HG03520 (cell line): ENCODE results near the gene PPP1R12B.
A peak's percentile ranks its signal among the peaks of the same experiment; 100 is the strongest.
"Not testable (repeated sequence)": the region's sequence is repeated elsewhere in the genome, so short reads cannot be mapped to it uniquely, and the experiment has no call there.

ENCODE experiments used
- ATAC-seq: cut with Tn5 transposase; IDR thresholded peaks from one replicate; pipeline ENCODE4 v1.9.1; 2021; ENCODE audit warnings: mild to moderate bottlenecking, moderate library complexity; ENCODE audit not compliant: unreplicated experiment

Gene PPP1R12B

DNA sequence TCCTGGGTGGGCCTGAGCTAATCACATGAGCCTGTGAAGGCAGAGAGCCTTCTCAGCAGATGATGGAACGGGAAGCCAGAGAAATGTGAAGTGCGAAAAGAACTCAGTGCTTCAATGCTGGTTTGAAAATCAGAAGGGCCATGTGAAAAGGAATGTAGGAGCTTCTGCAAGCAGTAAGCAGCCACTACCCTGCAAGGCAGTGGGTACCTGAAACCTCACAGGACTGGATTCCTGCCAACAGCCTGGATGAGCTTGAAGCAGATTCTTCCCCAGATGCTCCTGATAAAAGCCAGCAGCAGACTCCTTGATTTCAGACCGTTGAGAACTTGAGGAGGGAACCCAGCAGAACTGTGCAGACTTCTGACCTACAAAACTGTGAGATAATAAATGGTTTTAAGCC, 203.2 kb downstream of the PPP1R12B start:
- ATAC-seq: no peak

DNA sequence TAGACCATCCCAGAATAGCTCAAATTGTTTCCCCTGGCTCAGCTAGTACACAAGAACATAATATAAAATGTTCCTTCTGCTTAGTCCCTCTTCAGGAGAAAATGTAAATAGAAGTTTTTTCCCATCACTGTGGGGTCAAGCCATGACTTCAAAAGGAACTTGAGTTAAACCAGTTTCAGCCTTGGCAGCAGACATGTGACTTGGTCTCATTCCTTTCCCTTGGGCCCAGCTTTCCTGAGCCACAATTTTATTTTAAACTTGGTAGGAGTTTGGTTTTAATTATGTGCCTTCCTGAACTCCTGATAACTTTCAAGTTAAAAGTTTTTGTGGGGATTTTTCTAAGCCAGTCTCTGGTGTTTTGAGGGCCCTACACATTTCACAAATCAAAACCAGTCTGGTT, 204.1 kb downstream of the PPP1R12B start:
- ATAC-seq: not testable (repeated sequence)

DNA sequence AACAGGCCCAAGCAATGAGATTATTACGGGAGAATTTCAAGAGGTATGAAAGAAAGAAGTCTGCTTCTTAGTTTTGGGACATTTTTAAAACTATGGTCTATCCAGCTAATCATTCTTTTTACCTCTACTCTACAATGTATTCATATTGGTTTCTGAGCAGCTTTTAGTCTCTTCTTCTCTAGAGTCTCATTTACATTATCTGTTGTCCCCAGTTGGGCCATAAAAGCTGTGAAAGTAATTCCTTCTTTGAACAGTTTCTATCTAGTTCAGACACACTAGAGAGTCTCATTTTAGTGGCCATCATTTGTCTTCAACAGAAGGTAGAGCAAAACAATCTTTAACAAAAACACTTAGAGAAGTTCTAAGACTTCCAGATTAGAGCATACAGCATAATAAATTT, 204.6 kb downstream of the PPP1R12B start:
- ATAC-seq: not testable (repeated sequence)

DNA sequence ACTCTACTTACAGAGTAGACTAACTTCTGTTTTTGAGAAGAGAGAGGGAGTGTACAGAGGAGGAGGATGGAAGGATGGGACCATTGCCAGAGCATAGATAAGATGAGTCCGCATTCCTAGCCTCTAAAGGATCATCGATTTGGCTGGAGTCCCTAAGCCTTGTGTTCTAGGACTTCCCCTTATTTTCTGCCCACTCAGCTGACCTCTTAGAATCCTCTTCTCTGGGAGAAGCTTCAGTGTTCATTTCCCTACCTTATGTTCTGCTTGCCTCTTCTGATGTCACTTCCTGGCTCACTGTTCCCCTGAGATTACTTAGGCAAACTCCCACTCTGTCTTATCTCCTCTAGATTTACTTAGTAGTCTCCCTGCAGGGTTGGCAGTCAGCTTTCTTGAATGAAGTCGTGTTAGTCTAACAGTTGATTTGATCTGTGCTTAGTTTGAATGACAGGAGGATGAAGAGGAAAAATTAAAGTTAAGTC, 205.1 kb downstream of the PPP1R12B start:
- no peak for ATAC-seq

DNA sequence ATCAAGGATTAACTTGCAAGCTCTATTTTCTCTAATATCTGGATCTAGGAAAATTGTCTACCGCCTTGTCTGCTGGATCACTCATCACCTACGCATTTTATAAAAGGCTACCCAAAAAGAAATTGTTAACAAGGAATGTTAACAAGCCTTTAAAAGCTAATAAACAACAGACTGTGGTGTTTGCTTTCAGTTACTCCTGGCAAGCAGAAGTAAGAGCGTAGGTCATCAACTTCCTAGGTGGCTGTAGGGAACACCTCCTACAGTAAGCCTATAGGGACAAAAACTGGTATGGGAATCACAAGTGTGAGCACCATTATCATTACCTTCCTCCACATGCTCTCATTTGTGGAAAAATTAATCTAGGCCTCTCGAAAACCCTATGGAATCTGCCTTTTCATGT, 206.1 kb downstream of the PPP1R12B start:
- not testable (repeated sequence) for ATAC-seq

DNA sequence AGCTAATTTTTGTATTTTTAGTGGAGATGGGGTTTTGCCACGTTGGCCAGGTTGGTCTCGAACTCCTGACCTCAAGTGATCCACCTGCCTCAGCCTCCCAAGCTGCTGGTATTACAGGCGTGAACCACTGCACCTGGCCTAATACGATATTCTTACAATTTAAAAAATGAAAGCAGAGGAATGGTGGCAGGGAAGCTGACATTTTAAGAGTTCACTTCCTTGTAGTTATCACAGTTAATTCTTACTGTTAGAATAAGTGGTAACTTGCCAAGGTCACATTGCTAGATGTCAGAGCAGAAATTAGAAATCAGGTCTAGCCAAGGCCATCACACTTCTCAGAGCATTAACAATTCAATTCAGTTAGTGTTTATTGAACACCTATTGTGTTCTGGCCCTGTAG, 207.5 kb downstream of the PPP1R12B start:
- ATAC-seq: not testable (repeated sequence)

DNA sequence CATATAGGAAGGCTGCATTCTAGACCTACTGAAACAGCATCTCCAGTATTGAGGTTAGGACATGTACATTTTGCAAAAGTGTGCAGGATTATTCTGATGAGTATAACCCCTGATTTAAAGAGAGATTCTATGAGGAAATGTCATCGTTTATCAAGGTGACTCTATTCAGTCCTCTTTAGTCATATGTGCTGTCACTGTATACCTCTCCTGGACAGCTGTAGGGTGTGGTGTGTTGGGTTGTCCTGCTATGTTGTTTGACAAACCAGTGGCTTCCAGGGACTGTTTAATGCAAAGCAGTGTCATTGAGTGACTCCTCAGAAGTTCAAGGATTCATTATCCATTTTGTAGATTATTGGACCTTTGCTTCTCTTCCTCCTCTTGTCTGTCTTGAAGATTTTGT, 209.2 kb downstream of the PPP1R12B start:
- ATAC-seq: not testable (repeated sequence)

DNA sequence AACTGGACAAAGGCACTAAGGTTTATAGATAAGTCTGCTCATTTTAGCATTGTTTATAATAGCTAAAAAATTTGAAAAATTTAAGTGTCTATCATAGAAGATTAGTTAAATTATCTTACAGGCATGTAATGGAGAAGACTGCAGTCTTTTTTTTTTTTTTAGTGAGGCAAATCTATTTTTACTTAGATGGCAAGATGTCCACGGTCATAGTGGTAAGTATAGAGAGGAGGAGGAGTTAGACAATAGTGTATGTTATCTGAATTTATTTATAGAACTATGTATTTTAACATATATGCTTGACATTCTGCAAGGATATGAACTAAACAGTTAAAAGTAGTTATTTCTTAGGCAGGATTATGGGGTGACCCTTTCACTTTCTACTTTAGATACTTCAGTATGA, 212.7 kb downstream of the PPP1R12B start:
- ATAC-seq: no peak

DNA sequence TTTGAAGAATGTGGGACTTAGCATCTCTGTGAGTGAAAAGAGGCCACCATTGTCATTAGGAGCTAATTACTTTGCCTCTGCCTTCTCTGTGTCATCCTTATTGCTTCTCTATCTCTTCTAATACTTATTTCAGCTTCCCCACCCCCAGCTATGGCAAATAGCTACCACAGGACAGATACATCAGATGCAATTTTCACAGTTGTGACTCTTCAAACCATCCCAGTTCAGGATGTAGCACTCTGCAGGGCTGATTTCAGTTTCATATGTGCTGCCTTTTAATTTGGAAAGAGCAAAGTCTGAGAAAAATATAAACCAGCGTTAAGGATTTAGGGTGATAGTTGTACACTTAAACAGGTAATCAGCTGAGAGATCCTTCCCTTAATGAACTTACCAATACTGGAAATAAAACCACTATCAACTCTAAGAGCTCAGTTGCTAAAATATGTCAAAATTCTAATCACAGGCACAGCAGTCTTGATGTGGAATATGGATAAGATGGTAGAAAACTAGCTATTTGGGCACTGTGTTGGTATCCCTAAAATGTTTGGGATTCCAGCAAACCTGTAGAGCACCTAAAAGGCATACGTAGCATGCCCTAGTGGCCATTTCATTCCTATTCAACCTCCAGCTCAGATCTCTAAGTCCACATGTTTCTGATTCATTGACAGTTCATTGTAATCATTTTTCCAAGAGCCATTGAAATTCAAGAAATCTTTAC, 213.4 kb downstream of the PPP1R12B start:
- ATAC-seq: no peak

DNA sequence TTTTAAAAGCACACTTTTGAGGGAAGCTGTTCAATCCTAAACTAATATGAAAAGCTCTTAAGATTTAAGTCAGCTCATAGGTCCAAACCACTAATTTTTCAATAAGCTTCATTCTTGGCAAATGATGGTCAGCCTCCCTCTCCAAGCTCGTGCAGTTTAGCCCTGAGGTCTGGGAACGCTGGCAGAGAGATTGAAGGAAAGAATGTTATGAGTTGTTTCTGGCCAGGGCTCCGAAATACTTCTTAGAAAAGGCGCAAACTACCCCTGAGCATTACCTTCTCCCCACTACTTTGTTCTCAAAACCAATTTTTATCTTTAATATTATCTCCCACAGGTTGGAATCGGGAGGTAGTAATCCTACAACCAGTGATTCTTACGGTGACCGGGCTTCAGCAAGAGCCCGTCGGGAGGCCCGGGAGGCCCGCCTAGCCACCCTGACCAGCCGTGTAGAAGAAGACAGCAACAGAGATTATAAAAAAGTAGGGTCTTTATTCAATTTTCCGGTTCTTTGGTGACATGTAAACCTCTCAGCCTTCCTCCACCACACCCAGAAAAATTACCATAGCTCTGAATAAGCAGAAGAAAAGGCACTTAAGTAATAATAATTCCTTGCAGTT, 214.1 kb downstream of the PPP1R12B start:
- no peak for ATAC-seq

DNA sequence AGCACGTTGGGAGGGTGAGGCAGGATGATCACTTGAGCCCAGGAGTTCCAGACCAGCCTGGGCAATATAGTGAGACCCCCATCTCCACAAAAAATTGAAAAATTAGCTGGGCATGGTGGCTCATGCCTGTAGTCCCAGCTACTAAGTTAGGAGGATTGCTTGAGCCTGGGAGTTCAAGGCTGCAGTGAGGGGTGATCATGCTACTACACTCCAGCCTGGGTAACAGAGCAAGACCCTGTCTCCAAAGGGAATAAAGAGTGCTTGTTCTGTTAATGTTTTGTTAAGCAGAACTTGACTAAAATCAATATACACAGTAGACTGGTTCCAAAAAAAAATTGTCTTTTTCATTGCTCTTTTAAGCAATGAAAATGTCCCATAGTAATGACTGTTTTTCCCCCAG, 215.3 kb downstream of the PPP1R12B start:
- no peak for ATAC-seq

DNA sequence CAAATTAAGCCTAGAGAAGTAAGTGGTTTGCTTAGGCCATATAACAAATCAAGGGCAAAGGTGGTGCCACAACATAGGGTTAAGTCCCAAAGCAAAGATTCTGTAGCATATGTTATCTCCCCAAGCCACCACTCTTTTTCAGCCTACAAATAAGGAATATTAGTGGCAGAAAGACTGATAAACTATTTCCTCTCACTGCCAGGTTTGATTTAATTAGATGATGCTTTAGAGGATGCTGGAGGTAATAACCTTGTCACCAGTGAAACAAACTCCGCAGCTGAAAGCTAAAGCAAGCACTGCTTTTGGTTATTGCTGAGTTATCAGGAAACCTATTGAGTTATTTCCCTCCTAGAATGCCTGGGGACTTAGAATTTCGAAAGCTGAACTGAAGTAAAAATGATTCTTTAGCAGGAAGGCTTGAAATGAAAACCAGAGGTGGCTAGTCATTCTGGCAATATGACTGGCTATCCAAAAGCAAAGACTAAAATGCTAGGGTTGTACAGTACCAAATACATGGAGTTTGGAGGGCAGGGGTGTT, 216.5 kb downstream of the PPP1R12B start:
- no peak for ATAC-seq

DNA sequence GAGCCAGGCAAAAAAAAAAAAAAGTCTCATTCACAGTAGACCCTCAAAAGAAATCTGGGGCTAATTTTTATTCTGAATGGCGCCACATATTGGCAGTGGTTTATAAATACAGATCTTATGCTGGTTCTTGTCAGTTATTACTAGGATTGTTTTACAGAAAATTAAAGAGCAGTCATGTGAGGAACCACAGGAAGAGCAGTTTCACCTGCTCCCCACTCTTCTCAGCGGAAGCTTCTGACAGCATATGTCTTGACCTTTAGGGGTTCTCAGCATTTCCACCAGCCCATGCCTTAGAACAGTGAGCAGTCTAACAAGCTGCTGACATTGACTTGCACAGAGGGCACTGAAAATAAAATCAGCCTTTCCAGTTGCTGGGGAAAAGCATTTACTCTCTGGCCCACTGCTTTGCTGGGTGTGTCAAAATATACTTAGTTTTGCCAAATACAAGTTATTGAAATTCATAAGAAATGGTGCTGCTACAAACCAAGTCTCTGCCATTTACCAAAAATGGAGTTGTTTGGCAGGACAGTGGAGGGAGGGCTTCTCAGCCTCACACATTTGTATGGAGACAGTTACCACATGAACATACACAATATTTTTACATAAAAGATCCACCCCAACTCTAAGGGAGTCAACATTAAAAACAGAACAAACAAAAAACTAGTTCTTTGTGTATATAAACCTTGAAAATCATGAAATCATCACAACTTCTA, 217.5 kb downstream of the PPP1R12B start:
- ATAC-seq: peak; percentile 71

DNA sequence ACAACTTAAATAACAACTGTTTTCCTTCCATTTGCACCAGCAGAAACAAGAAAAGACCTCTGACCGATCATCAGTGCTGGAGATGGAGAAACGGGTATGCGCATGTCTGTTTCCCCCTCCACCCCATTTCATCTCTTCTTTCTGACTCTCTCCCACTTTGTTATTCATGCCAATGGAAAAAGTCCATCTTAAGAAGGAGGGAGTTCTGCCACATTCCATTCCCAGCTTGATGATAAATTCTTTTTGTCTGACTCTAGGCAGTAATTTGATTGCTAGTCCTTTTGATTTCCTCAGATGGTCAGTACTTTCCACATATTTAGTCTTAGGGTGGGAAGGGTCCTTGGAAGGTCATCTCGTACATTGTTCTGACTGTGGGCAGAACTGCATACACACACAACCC, 219.2 kb downstream of the PPP1R12B start:
- ATAC-seq: no peak

DNA sequence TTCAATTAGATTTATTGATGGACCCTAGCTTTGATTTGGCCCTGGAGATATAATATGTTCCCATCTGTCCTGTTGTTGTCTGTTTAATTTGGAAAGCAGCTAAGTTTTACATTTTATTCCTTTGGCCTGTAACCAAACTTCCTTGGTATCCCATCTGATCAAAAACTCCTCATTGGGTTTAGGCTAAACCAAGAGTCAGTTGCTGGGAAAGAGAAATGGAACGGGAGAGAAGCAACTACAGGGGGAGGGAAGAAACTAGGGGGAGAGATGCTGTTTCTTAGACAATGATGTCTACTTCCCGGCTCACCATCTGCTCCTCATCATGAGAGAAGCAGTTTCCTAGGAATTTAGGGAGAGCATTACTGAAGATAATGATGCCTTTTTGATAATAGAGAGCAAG, 219.9 kb downstream of the PPP1R12B start:
- ATAC-seq: no peak

DNA sequence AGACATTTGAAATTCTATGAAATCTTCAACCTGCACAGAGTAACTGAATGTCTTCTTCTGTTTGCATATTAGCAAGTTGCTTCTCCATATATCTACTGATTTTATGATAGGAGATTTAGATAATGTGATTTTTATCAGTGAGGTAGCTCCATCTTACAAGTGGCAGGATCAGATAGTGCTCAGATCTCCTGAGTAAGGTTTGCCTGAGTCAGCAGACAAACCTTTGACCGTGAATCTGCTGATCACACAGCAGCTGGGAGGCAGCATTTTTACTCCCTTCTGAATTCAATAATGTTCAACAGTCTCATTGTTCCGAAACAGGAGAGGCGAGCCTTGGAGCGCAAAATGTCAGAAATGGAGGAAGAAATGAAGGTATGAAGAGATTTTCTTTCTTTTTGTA, 220.3 kb downstream of the PPP1R12B start:
- no peak for ATAC-seq

DNA sequence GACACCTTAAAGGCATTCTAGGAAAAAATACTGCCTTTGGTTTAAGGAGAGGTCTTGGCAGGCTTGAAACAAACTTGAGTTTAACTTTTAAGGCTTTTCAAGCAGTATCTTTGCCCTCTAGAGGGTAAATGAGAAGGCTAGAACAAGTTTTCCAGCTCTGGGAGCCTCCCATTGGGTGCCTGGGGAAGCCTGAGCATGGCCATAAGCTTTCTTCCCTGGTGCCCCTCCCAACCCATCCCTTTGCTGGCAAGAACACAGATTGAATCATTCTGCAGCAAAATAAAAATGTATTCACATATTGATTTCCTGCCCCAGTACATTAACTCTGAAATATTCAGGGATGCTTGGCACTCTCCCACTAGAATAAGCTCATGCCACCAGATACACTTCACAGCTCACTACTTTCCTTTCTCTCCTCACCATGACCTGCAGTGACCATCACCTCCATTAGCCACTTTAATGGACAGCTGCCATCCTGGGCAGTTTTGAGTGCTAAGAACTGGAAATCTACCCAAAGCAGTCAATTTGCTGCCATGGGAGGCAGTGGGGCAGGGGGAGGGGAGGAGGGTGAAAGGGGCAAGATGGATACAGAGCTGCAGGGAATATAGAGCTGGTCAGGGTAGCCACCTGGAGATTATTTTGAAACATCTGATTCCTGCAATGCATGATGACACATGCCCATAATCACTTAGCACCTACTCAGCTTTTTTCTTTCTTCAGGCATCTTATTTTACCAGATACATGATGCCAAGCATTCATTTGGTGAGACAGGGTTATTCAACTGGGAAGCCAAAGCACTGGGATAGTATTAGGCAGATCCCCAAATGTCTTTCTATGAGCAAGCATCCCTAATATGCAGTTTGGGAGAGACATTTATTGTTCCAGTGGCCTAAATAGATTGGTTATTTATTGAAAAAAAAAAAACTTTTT, 221.2 kb downstream of the PPP1R12B start:
- no peak for ATAC-seq

DNA sequence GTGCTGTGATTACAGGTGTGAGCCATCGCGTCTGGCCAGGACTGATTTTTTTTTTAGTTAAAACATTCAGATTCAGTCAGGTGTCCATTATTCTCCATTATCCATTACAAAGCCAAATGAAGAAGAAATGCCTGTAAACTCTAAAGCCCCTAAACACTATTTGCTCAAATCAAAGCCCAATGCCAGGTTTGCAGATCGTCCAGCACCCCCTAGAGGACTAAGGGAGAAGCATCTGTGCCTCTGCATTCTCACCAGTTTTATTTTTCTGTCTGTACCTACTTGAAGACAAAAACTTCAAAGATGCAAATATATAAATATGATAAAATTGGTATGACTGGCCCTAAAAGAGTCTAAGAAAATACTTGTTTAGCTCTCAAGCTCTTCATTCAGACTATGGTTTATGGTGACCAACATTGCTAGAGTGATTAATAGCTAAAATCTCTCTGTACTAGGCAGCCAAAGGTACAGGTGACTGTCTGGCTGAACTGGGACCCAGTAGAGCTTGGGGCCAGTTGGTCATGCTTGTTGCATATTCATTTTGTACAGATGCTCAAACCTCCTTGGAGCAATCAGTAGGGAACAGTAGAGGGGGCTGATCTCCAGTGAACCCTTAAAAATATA, 223.3 kb downstream of the PPP1R12B start:
- ATAC-seq: no peak

DNA sequence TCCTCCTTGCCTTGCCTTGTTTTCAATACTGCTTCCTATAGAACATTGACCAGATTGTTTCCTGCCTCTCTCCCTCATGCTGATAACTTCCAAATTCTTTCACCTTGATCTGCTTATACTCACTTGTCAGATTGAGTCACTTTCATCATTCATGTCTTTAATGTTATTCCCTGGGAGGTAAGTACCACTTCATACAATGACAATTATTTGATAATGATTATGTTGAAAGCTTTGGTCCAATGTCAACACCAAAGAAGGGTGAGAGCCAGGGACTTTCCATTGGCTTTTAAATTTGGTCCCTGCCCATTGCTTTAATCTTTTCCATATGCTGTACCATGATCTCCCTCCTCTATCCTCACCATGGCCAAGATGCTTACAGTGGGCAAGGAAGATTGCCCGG, 224.4 kb downstream of the PPP1R12B start:
- ATAC-seq: no peak
